ENCODE measurements around the gene ZNF518A.
"Not testable (repeated sequence)": the region's sequence is repeated elsewhere in the genome, so short reads cannot be mapped to it uniquely, and the experiment has no call there.

Gene ZNF518A

GRCh38 chr10:96138102-96138501, 8.0 kb downstream of the ZNF518A start:
- DNase-seq: no peak

DNA sequence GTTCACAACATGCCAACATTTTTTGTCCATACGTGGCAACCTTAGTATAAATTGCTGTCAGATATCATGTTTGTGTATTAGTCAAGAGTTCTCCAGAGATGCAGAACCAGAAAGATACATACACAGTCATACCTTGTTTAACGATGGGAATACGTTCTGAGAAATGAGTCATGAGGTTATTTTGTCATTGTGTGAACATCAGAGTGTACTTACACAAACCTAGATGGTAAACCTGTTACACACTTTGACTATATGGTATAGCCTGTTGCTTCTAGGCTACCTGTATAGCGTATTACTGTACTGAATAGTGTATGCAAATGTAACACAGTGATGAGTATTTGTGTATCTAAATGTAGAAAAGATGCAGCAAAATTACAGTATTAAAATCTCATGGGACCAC, 22.3 kb downstream of the ZNF518A start:
- DNase-seq: no peak

DNA sequence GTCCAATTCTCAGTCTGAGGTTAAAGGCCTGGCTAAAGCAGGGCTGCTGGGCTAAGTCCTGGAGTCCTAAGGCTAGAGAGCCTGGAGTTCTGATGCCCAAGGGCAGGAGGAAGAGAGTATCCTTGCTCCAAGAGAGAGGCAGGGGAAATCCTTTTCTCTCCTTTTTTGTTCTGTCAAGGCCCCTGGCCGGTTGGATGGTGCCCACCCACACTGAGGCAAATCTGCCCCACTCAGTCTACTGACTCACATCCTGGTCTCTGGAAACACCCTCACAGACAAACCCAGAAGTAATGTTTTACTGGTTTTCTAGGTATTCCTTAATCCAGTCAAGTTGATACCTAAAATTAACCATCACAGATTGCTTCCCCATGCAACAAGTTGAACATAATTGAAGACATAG, 23.0 kb downstream of the ZNF518A start:
- DNase-seq: no peak

GRCh38 chr10:96165726-96166125, 35.6 kb downstream of the ZNF518A start:
- DNase-seq: no peak

DNA sequence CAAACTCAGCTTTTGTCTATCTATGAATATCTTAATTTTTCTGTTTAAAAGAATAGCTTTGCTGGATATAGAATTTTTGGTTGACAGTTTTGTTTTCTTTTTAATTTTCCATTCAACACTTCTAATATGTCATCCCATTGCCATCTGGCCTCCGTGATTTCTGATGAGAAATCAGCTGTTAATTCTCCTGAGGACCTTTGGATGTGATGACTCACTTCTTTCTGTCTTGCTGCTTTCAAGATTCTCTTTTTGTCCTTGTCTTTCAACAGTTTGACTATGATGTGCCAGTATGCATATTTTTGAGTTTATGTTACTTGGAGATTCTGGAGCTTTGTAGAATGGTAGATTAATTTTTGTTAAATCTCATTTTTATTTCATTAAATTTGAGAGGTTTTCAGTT, 38.4 kb downstream of the ZNF518A start:
- no peak for DNase-seq

- DNase-seq: no peak
Observed at GRCh38 chr10:96170230-96170629, 40.1 kb downstream of the ZNF518A start.

DNA sequence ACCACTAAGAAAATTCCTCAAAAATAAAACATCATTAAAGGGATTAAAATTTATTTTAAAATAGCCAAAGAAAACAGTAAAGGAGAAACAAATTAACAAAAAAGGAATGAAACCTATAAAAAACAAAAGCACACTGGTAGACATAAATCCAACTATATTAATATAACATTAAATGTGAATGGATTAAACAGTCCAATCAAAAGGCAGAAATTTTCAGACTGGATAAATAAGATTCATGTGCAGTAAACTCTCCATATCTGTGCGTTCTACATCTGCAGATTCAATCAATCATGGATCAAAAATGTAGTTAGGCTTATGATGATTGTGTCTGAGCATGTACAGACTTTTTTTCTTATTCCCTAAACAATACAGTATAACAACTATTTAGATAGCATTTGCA, 42.6 kb downstream of the ZNF518A start:
- DNase-seq: no peak

DNA sequence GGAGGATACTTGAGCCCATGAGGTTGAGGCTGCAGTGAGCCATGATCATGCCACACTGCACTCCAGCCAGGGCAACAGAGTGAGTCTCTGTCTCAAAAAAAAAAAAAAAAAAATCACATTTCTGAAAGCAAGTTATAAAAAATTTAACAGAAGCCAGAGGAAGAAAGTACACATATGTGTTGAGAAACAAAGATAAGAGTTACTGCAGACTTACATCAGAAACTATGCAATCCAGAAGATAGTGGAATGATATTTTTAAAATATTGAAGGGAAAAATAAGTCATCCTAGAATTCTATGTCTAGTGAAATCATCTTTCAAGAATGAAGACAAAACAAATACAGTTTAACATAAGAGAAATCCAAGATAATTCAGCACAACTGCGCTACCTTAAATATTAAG, 46.9 kb downstream of the ZNF518A start:
- DNase-seq: no peak

GRCh38 chr10:96188421-96188820, 58.3 kb downstream of the ZNF518A start:
- no peak for DNase-seq

- DNase-seq: no peak
Observed at GRCh38 chr10:96188916-96189315, 58.8 kb downstream of the ZNF518A start.

DNA sequence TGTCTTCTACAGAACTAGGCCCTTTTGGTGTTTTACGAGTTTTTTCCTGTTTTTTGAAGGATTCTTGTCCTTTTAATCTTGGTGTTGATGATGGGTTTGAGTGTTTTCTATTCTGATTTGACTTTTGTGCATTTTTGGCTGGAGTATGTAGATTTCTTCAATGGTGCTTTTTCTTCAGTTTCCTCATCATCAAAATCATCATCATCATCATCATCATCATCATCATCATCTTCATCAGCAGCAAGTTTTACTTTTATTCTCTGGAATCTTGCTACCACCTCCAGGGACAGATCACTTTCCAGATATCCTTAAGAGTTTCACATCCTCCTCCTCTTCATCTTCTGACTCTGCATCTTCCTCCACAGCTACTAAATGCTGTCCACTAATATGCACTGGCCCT, 59.4 kb downstream of the ZNF518A start:
- not testable (repeated sequence) for DNase-seq

GRCh38 chr10:96201525-96201924, 71.4 kb downstream of the ZNF518A start:
- no peak for DNase-seq

- no peak for DNase-seq
Observed at GRCh38 chr10:96205580-96205979, 75.5 kb downstream of the ZNF518A start.

DNA sequence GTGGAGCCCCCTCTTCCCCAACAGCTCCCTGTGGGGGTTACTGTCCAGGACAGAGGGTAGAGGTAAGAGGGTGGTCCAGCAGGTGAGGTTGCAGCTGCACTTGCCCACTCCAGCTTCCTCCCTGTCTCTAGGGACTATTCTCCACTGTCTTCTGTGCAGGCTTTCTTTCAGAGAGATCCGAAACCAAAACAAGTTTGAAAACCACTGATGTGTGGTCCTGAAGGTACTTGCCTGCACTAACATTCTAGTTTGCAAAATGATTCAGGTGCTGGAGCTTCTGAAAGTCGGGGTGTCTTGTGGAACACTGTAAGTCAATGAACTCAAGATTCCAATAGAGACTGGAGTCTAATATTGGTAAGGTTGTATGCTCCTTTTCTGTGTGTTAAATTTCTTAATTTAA, 78.2 kb downstream of the ZNF518A start:
- no peak for DNase-seq

DNA sequence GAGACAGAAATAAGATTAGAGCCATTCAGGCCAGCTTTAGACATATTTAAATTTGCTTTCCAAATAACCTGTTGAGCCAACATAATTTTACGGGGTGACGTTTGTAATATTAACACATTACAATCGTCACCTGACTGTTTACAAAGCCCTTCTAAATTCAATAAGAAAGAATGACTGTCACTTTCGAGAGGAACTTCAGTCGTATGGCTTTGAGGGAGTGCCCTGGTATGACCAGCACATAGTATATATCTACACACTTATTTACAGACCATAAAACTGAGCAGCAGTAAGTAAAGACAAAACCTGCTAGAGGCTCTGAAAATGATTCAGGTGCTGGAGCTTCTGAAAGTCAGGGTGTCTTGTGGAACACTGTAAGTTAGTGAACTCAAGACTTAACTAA, 78.8 kb downstream of the ZNF518A start:
- DNase-seq: no peak

GRCh38 chr10:96211764-96212163, 81.7 kb downstream of the ZNF518A start:
- DNase-seq: no peak

GRCh38 chr10:96212911-96213310, 82.8 kb downstream of the ZNF518A start:
- DNase-seq: no peak
